ENCODE measurements around the gene PPA2.

PPA2 gene

DNA sequence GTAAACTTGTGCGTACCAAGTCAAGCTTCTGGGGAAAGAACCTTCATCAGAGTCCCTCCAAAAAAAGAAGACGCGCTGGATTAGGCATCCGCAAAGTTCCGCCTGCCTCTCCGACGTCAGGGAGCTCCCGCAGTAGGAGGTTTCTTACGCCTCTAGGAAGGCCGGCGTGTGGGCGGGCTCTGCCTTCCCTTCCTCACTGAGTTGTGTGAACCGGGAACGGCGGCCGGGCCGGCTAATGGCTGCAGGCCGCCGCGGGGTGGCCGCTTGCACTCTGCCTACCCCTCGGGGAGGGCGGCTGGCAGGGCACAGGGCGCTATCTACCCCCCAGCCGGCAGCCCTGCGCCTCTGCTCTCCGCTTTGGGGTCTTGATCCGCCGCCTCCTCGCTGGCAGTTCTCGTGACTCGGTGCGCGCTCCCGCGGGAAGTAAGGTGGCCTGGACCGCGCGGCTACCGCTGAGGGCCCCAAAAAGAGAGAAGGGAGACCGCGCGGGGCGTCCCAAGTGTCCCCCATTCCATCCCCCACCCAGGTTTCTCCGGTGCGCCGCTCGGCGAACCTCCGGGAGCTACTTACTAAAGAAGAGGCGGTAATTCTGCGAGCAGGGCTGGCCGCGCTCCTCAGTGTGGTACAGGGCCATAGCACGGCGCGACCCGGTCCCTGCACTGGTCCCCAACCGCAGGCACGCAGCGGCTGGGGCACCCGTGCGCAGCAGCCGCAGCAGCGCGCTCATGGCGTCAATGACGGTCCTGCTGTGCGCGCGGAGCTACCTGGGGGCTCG lies at the start of gene PPA2:
PPA2 (minus strand) TSS at position 739 of the 775 bp plus-strand sequence; CDS start at position 727, 12 bp downstream.
- Histone ChIP-seq H3K4me1 (peaks cover 12% of the 10 kb centered on the region), H3K79me2 (peaks cover 6% of the 10 kb centered on the region), H3K4me2 (ENCODE audit: low read length) (peak within 1 kb of the TSS; percentile 82), H3K27ac (peak within 1 kb of the TSS; percentile 97), H3K4me3 (ENCODE audit: low read depth, low read length) (peak within 1 kb of the TSS; percentile 80), H3K9me3 (ENCODE audit: control insufficient read depth, low read length) (no peaks in the 10 kb centered on the region), H3K27me3 (ENCODE audit: control insufficient read depth, insufficient read depth, low read length) (no peaks in the 10 kb centered on the region), H2AFZ (peak within 1 kb of the TSS; percentile 99), H3K9ac (peak within 1 kb of the TSS; percentile 88), H3K36me3 (ENCODE audit: control insufficient read depth, insufficient read depth, low read length) (no peaks in the 10 kb centered on the region)
- TF ChIP-seq, protein P1, sequence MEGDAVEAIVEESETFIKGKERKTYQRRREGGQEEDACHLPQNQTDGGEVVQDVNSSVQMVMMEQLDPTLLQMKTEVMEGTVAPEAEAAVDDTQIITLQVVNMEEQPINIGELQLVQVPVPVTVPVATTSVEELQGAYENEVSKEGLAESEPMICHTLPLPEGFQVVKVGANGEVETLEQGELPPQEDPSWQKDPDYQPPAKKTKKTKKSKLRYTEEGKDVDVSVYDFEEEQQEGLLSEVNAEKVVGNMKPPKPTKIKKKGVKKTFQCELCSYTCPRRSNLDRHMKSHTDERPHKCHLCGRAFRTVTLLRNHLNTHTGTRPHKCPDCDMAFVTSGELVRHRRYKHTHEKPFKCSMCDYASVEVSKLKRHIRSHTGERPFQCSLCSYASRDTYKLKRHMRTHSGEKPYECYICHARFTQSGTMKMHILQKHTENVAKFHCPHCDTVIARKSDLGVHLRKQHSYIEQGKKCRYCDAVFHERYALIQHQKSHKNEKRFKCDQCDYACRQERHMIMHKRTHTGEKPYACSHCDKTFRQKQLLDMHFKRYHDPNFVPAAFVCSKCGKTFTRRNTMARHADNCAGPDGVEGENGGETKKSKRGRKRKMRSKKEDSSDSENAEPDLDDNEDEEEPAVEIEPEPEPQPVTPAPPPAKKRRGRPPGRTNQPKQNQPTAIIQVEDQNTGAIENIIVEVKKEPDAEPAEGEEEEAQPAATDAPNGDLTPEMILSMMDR (IDR thresholded peaks at IDR 0.05), result no peak

DNA sequence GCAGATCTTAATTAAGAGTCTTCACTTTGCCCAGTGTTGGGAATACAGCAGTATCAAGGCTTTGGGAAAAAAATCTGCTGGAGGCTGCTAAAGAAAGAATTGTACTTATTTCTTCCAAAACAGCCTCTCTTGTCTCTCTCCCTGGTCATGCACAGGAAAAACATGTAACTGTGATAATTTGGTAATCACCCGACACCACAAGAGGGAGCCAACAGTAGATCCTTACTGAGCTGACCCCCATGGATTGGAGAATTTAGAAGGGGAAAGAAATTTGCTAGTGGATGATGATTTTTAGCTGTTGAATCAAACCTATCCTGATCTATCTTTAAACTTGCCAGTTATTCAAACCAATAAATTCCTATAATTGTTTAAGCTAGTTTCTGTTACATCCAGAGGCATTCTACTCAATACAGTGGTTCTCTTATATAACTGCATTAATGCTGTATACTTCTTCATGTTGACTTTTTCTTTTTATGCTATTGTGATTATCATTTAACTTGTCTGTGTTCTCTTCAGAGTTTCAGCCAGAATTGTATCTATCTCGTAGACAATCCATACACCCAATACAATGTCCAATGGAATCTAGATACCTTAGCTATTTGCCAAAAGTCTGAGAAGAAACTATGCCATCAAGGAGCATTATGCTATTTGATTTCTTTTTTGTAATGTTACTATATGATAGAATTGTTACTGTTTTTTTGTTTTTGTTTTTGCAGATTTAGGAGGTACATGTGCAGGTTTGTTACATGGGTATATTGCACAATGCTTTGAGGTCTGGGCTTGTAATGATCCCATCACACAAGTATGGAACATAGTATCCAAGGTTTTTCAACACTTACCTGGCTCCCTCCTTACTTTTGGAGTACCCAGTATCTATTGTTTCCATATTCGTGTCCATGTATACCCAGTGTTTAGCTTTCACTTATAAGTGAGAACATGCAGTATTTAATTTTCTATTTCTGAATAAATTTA lies 47.2 kb upstream of the PPA2 start:
- no peaks in the 10 kb centered on the region for H3K79me2 ChIP-seq
- TF ChIP-seq, protein P1 (IDR thresholded peaks at IDR 0.05), result no peak
- no peaks in the 10 kb centered on the region for H3K27me3 ChIP-seq (ENCODE audit: control insufficient read depth, insufficient read depth, low read length)
- no peaks in the 10 kb centered on the region for H3K4me1 ChIP-seq
- H3K27ac ChIP-seq, result no peak overlapping the region
- H3K36me3 ChIP-seq (ENCODE audit: control insufficient read depth, insufficient read depth, low read length), result no peaks in the 10 kb centered on the region
- no peaks in the 10 kb centered on the region for H3K9me3 ChIP-seq (ENCODE audit: control insufficient read depth, low read length)
- no peak overlapping the region for H3K9ac ChIP-seq
- H3K4me2 ChIP-seq (ENCODE audit: low read length), result no peak overlapping the region
- H2AFZ ChIP-seq, result no peak overlapping the region
- no peak overlapping the region for H3K4me3 ChIP-seq (ENCODE audit: low read depth, low read length)

DNA sequence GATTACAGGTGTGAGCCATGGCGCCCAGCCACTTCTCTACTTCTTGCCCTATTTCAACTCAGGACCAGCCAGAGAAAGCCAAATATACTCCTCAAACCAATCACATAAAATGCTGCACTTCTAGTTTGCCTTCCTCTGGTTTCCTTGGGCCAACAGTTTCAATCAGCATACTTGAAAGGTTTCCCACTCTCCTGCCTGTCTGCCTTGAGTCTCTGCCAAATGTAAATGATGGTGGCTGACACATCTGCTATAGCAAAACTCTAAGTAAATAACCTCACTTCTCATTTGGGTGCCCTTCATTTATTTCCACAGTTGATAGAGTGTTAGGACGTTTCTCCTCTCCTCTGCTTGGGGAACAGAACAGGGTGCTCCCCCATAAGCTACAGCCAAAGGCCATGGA lies 36.4 kb upstream of the PPA2 start:
- TF ChIP-seq, protein P1 (IDR thresholded peaks at IDR 0.05), result no peak
- Histone ChIP-seq H2AFZ (no peak overlapping the region), H3K4me3 (ENCODE audit: low read depth, low read length) (no peak overlapping the region), H3K27me3 (ENCODE audit: control insufficient read depth, insufficient read depth, low read length) (no peaks in the 10 kb centered on the region), H3K4me1 (no peaks in the 10 kb centered on the region), H3K27ac (no peak overlapping the region), H3K36me3 (ENCODE audit: control insufficient read depth, insufficient read depth, low read length) (no peaks in the 10 kb centered on the region), H3K79me2 (no peaks in the 10 kb centered on the region), H3K9ac (no peak overlapping the region), H3K9me3 (ENCODE audit: control insufficient read depth, low read length) (no peaks in the 10 kb centered on the region), H3K4me2 (ENCODE audit: low read length) (no peak overlapping the region)

DNA sequence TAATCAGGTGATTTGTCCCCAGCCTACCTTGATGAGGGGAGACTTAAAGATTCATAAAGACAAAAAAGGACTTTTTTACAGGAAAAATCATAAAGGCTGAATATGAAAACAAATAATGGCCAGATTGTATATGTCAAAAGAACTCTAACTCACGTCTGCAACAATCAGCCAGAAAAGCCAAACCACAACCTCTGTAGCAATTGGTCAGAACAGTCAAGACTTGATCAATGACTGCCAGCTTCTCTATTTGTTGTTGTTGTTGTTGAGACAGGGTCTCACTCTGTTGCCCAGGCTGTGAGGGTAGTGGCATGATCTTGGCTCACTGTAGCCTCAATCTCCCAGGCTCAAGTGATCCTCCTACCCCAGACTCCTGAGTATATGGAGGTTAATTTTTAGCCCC lies 35.9 kb upstream of the PPA2 start:
- Histone ChIP-seq H3K9ac (no peak overlapping the region), H3K36me3 (ENCODE audit: control insufficient read depth, insufficient read depth, low read length) (no peaks in the 10 kb centered on the region), H3K4me1 (no peaks in the 10 kb centered on the region), H2AFZ (no peak overlapping the region), H3K4me2 (ENCODE audit: low read length) (no peak overlapping the region), H3K27ac (no peak overlapping the region), H3K79me2 (no peaks in the 10 kb centered on the region), H3K4me3 (ENCODE audit: low read depth, low read length) (no peak overlapping the region), H3K27me3 (ENCODE audit: control insufficient read depth, insufficient read depth, low read length) (no peaks in the 10 kb centered on the region), H3K9me3 (ENCODE audit: control insufficient read depth, low read length) (no peaks in the 10 kb centered on the region)
- TF ChIP-seq, protein P1 (IDR thresholded peaks at IDR 0.05), result no peak

Data from parathyroid adenoma (tissue), 2 donors.